SU-DHL-6 (cell line): ENCODE results near the gene PRR5.
"Not testable (repeated sequence)": the region's sequence is repeated elsewhere in the genome, so short reads cannot be mapped to it uniquely, and the experiment has no call there.

ENCODE experiments used
- H2AFZ ChIP-seq: fragments of 200-600 bp; sonication (generic); 2 replicates; pipeline ENCODE4 v1.6.1; 2014; ENCODE audit warnings: low read depth, mild to moderate bottlenecking, moderate library complexity, mixed read lengths, antibody characterized with exemption, low read length; ENCODE audit not compliant: severe bottlenecking
- H3F3A ChIP-seq: fragments of 200-600 bp; shearing (Covaris generic); 2 replicates; pipeline ENCODE4 v1.6.0; 2016; ENCODE audit warnings: antibody characterized with exemption, mild to moderate bottlenecking; ENCODE audit not compliant: insufficient read depth
- H3K27ac ChIP-seq: fragments of 200-600 bp; sonication (generic); 2 replicates; pipeline ENCODE4 v1.5.1; 2016; ENCODE audit warnings: low read depth, mild to moderate bottlenecking, low read length, moderate library complexity, mixed read lengths
- H3K27me3 ChIP-seq: fragments of 200-600 bp; sonication (generic), shearing (Covaris generic); 2 replicates; pipeline ENCODE4 v1.6.0; 2014; ENCODE audit warnings: mild to moderate bottlenecking, low read length
- H3K36me3 ChIP-seq: fragments of 200-600 bp; sonication (generic); 2 replicates; pipeline ENCODE4 v1.6.1; 2014; ENCODE audit warnings: mild to moderate bottlenecking, low read length, mixed read lengths
- H3K4me2 ChIP-seq: fragments of 300-600, 200-600 bp; shearing (Covaris generic), sonication (generic); 2 replicates; pipeline ENCODE4 v1.6.0; 2014; ENCODE audit warnings: low read length, low read depth, mild to moderate bottlenecking; ENCODE audit not compliant: poor library complexity, severe bottlenecking
- H3K4me3 ChIP-seq: fragments of 200-600 bp; sonication (generic); 2 replicates; pipeline ENCODE4 v1.5.1; 2014; ENCODE audit warnings: antibody characterized with exemption, low read length, mild to moderate bottlenecking, mixed read lengths; ENCODE audit not compliant: insufficient read depth, poor library complexity, severe bottlenecking
- H3K79me2 ChIP-seq: fragments of 200-600 bp; sonication (generic); 2 replicates; pipeline ENCODE4 v1.6.1; 2014; ENCODE audit warnings: mild to moderate bottlenecking, low read length, moderate library complexity; ENCODE audit not compliant: insufficient read depth
- H3K9ac ChIP-seq: fragments of 200-600 bp; sonication (generic); 2 replicates; pipeline ENCODE4 v1.7.0; 2014; ENCODE audit warnings: mild to moderate bottlenecking, low read length
- H3K9me2 ChIP-seq: fragments of 200-600 bp; sonication (generic); replicated peaks from 2 replicates; pipeline ENCODE4 v1.6.1; 2014; ENCODE audit warnings: low read length; ENCODE audit not compliant: insufficient read depth
- H3K9me3 ChIP-seq: fragments of 200-600 bp; sonication (generic); 2 replicates; pipeline ENCODE4 v1.6.1; 2014; ENCODE audit warnings: low read length, mixed read lengths; ENCODE audit not compliant: insufficient read depth
- H4K20me1 ChIP-seq: fragments of 200-600 bp; sonication (generic); 2 replicates; pipeline ENCODE4 v1.6.1; 2014; ENCODE audit warnings: low read depth, mild to moderate bottlenecking, antibody characterized with exemption, low read length, moderate library complexity, mixed read lengths
- CTCF ChIP-seq: fragments of 200-600 bp; sonication (generic); IDR thresholded peaks from one replicate; pipeline ENCODE4 v1.5.1; 2017; ENCODE audit warnings: antibody characterized with exemption, mild to moderate bottlenecking, low read length, moderate library complexity; ENCODE audit not compliant: insufficient read depth, poor library complexity, severe bottlenecking
- EZH2phosphoT487 ChIP-seq: fragments of 200-600 bp; sonication (generic), shearing (Covaris generic); conservative IDR thresholded peaks from 2 replicates; pipeline ENCODE4 v1.6.1; 2018; ENCODE audit warnings: mild to moderate bottlenecking, antibody characterized with exemption, low read length, moderate library complexity, mixed read lengths

PRR5 gene

DNA sequence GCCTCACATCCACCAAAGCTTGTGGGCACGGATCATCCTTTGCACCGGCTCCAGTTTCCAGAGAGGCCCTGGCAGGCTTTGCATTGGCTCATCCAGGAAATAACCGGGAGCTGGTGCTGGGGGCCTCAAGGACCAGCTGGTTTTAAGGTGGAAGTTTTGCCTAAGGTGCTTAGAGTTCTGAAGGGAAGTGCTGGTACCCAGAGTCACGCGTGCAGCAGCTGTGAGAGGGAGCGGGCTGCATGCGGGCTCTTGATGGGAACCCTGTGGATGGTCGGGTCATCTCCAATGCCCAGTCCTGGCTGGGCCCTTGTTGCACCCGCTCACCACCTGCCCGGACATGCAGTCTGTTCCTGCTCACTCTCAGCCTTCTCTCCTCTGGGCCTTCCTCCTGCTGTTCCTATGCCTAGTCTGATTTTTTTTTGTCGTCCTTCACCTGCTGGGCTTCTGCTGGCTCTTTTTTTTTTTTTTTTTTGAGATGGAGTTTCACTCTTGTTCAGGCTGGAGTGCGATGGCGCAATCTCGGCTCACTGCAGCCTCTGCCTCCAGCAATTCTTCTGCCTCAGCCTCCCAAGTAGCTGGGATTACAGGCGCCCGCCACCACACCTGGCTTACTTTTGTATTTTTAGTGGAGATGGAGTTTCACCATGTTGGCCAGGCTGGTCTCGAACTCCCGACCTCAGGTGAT lies 24.0 kb upstream of the PRR5 start:
- H3K79me2 ChIP-seq = no peaks in the 10 kb centered on the region
- H3K4me2 ChIP-seq = no peak overlapping the region
- no peaks in the 10 kb centered on the region for H3K36me3 ChIP-seq
- TF ChIP-seq CTCF = no peak
- no peak for TF ChIP-seq EZH2phosphoT487
- no peak overlapping the region for H3K4me3 ChIP-seq
- H3K9ac ChIP-seq = no peak overlapping the region
- H2AFZ ChIP-seq = no peak overlapping the region
- no peak overlapping the region for H3K27ac ChIP-seq
- no peaks in the 10 kb centered on the region for H3K27me3 ChIP-seq
- H4K20me1 ChIP-seq = no peaks in the 10 kb centered on the region
- no peaks in the 10 kb centered on the region for H3K9me2 ChIP-seq
- no peaks in the 10 kb centered on the region for H3K9me3 ChIP-seq
- no peaks in the 10 kb centered on the region for H3F3A ChIP-seq

- no peak overlapping the region for H2AFZ ChIP-seq
- no peaks in the 10 kb centered on the region for H3K36me3 ChIP-seq
- H3K9ac ChIP-seq = no peak overlapping the region
- H3F3A ChIP-seq = no peaks in the 10 kb centered on the region
- H3K79me2 ChIP-seq = no peaks in the 10 kb centered on the region
- H3K9me2 ChIP-seq = no peaks in the 10 kb centered on the region
- no peak overlapping the region for H3K4me3 ChIP-seq
- no peak overlapping the region for H3K27ac ChIP-seq
- H4K20me1 ChIP-seq = no peaks in the 10 kb centered on the region
- no peak for TF ChIP-seq CTCF
- TF ChIP-seq EZH2phosphoT487 = no peak
- no peaks in the 10 kb centered on the region for H3K9me3 ChIP-seq
- H3K27me3 ChIP-seq = no peaks in the 10 kb centered on the region
- no peak overlapping the region for H3K4me2 ChIP-seq
Observed at GRCh38 chr22:44678556-44679305, 23.3 kb upstream of the PRR5 start.

- not testable (repeated sequence) for H3K9me3 ChIP-seq, H3K9ac ChIP-seq, H3K27me3 ChIP-seq, H3K4me2 ChIP-seq, H4K20me1 ChIP-seq, H3K36me3 ChIP-seq, H3F3A ChIP-seq, H3K27ac ChIP-seq, H2AFZ ChIP-seq, H3K79me2 ChIP-seq, H3K4me3 ChIP-seq, H3K9me2 ChIP-seq
Observed at GRCh38 chr22:44679306-44679647, 22.7 kb upstream of the PRR5 start.

DNA sequence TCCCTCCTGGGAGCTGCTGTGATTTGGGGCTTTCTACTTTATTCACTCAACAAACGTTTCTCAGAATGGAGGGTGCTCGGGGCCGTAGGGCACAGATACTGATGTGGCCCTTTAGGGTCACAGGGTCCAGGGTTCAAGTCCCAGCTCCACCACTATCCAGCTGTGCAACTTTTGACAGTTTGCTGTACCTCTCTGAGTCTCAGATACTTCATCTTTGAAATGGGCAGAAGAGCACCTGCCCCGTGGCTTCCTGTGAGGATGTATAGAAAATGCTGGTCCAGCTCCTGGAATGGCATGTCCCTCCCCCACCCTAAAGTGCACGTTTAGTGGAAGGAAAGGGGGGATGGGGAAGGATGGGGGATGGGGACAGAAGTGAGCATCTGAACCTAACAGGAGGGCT lies 21.9 kb upstream of the PRR5 start:
- Histone ChIP-seq H3K4me3 (no peak overlapping the region), H3F3A (no peaks in the 10 kb centered on the region), H3K27ac (no peak overlapping the region), H3K9ac (no peak overlapping the region), H3K27me3 (no peaks in the 10 kb centered on the region), H3K9me3 (no peaks in the 10 kb centered on the region), H3K4me2 (no peak overlapping the region), H3K9me2 (no peaks in the 10 kb centered on the region), H4K20me1 (no peaks in the 10 kb centered on the region), H3K79me2 (no peaks in the 10 kb centered on the region), H3K36me3 (no peaks in the 10 kb centered on the region), H2AFZ (no peak overlapping the region)
- TF ChIP-seq EZH2phosphoT487 = no peak
- no peak for TF ChIP-seq CTCF
